Gastroesophageal sphincter (tissue), 4 donors: ENCODE measurements around the gene KLHL11. TPM values are rescaled to one million over a fixed set of nuclear protein-coding genes. Genes with fewer than 3 reads are reported as not detected.
"Not testable (repeated sequence)": the region's sequence is repeated elsewhere in the genome, so short reads cannot be mapped to it uniquely, and the experiment has no call there.

Source experiments
- ATAC-seq: fragments of 150-250 bp; one replicate; pipeline ENCODE4 v1.9.1; 2016; ENCODE audit warnings: mild to moderate bottlenecking, moderate library complexity
- H3K27ac ChIP-seq, 4 donors: fragments of 200-600 bp; sonication (generic) in 3 of 4; 1 replicate in 3 of 4; 2 replicates in 1 of 4; pipeline ENCODE4 v1.5.1; 2016 to 2019
- H3K27me3 ChIP-seq: fragments of 200-600 bp; sonication (generic); one replicate; pipeline ENCODE4 v1.5.1; 2019
- H3K36me3 ChIP-seq, 2 donors: fragments of 200-600 bp; sonication (generic); one replicate each; pipeline ENCODE4 v1.5.1; 2019; ENCODE audit warnings: control low read depth in 1 of 2
- H3K4me1 ChIP-seq, 3 donors: fragments of 200-600 bp; sonication (generic); 1 replicate in 2 of 3; 2 replicates in 1 of 3; pipeline ENCODE4 v1.5.1; 2016 to 2019; ENCODE audit warnings: control low read depth in 2 of 3
- H3K4me3 ChIP-seq, 2 donors: fragments of 200-600 bp; sonication (generic); one replicate each; pipeline ENCODE4 v1.5.1; 2019; ENCODE audit warnings: mild to moderate bottlenecking in 1 of 2, moderate library complexity in 1 of 2
- H3K9me3 ChIP-seq, 3 donors: fragments of 200-600 bp; sonication (generic); one replicate each; pipeline ENCODE4 v1.5.1; 2017 to 2019; ENCODE audit warnings: control low read depth in 2 of 3
- EP300 ChIP-seq: sonication (generic); formaldehyde crosslinking; IDR thresholded peaks from one replicate; pipeline ENCODE4 v1.6.1; 2017; ENCODE audit warnings: antibody characterized with exemption, mild to moderate bottlenecking
- POLR2A ChIP-seq, 2 donors: fragments of 450-650 bp; IDR thresholded peaks; one replicate each; pipeline ENCODE4 v1.6.1; 2017; ENCODE audit warnings: antibody characterized with exemption in 2 of 2, mild to moderate bottlenecking in 2 of 2, moderate library complexity in 1 of 2
- POLR2AphosphoS5 ChIP-seq: sonication (generic); formaldehyde crosslinking; IDR thresholded peaks from one replicate; pipeline ENCODE4 v1.6.1; 2017; ENCODE audit warnings: antibody characterized with exemption
- WGBS, 2 donors: methylation state at CpG; one replicate each; pipeline ENCODE4 v1.1.5; 2018; ENCODE audit warnings: low coverage in 1 of 2; 5-methylcytosine and 5-hydroxymethylcytosine counted together
- total RNA-seq, 4 donors: library from RNA; depleted of rRNA; stranded (reverse); fragments of >200 nt; gene quantifications; one replicate each; pipeline ENCODE4 v1.1.0, GENCODE V29; 2016
- TF ChIP-seq, protein P1 (sequence below), 4 experiments: fragments of 200-600 bp in 2 of 4; fragments of 450-650 bp in 2 of 4; sonication (generic) in 1 of 4; IDR thresholded peaks; one replicate each; pipeline ENCODE4 v1.5.1; 2017 to 2019; ENCODE audit warnings: antibody characterized with exemption in 4 of 4, mild to moderate bottlenecking in 2 of 4, moderate library complexity in 2 of 4

KLHL11 gene
- total RNA-seq, 4 donors from 2014 or later: 17.5 to 32.7 (median 22.7) TPM

DNA sequence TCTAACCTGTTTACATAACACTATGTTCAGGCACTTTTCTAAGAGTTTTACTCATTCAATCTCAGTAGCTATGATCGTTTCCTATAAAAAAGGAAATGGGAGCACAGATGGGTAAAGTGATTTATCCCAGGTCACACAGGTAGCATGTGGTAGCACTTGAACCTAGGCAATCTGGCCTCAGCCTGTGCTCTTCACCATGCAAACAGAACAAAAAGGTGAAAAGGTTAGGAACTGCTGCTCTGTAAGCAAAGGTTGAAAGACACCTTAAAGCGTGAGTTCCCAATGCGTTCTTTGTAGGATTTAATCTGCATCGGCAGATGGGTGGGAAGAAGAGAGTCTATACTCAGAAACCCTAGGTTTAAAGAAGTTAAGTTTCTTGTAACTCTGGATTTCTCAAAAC is 14.9 kb upstream of the KLHL11 start:
- no peaks in the 10 kb centered on the region for H3K27me3 ChIP-seq
- H3K4me3 ChIP-seq: no peak overlapping the region
- peaks cover 0 to 91% of the 10 kb centered on the region in 2 donors for H3K36me3 ChIP-seq
- TF ChIP-seq, protein P1, sequence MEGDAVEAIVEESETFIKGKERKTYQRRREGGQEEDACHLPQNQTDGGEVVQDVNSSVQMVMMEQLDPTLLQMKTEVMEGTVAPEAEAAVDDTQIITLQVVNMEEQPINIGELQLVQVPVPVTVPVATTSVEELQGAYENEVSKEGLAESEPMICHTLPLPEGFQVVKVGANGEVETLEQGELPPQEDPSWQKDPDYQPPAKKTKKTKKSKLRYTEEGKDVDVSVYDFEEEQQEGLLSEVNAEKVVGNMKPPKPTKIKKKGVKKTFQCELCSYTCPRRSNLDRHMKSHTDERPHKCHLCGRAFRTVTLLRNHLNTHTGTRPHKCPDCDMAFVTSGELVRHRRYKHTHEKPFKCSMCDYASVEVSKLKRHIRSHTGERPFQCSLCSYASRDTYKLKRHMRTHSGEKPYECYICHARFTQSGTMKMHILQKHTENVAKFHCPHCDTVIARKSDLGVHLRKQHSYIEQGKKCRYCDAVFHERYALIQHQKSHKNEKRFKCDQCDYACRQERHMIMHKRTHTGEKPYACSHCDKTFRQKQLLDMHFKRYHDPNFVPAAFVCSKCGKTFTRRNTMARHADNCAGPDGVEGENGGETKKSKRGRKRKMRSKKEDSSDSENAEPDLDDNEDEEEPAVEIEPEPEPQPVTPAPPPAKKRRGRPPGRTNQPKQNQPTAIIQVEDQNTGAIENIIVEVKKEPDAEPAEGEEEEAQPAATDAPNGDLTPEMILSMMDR (IDR thresholded peaks at IDR 0.05): no peak
- TF ChIP-seq EP300 (no peak), POLR2AphosphoS5 (no peak), POLR2A (IDR thresholded peaks at IDR 0.05) (no peak)
- 96 to 97% methylated on average over 4 of the region's 4 CpGs for WGBS, 2 donors
- no peaks in the 10 kb centered on the region for H3K9me3 ChIP-seq
- no peak overlapping the region for H3K27ac ChIP-seq
- no peak for ATAC-seq
- no peaks in the 10 kb centered on the region for H3K4me1 ChIP-seq

DNA sequence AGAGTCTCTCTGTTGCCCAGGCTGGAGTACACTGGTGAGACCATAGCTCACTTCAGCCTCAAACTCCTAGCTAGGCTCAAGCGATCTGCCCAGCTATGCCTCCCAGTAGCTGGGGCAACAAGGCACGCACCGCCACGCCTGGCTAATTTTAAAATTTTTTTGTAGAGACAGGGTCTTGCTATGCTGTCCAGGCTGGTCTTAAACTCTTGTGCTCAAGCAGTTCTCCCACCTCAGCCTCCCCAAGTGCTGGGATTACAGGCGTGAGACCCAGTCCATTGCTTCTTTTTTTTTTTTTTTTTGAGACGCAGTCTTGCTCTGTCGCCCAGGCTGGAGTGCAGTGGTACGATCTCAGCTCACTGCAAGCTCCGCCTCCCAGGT is 9.1 kb upstream of the KLHL11 start:
- H3K4me3 ChIP-seq, ATAC-seq, H3K27me3 ChIP-seq, H3K9me3 ChIP-seq, H3K27ac ChIP-seq, H3K4me1 ChIP-seq: not testable (repeated sequence)
- H3K36me3 ChIP-seq: peaks cover 0 to 93% of the 10 kb centered on the region in 2 donors
- WGBS, 2 donors: 98 to 100% methylated on average over 7 of the region's 9 CpGs

DNA sequence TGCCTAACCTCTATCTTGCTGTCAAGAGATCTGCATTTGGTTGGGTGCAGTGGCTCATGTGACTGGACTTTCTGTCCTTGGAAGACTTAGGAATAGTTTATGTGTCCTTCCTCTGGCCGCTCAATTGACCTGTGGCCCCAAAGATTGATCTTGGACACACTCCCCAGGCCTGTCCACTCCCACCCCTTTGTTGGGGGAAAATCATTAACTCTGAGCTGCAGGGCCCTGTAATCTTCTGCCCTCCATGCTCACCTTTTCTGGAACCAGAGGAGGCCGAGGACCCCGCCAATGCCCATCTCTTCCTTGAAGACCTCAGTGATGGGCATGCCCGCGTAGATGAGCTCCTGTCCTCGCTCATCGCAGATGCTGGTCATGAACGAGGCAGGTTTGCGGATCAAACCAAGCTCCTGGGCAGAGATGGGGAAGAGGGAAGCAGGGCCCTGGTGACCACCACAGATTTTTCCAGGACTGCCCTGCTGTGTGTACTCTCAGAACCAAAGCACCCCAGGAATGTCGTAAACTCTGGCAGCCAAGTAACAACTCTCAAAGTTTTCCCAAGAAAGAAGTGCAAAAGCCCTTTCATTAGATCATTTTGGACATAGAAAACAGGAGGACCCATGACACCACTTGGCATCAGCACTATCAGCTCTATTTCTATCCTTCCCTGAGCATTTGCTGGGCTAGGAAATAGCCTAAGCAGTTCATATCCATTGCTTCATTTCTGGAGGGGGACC is 8.5 kb upstream of the KLHL11 start:
- no peak overlapping the region for H3K27ac ChIP-seq
- 82 to 89% methylated on average over 1 to 2 of the region's 10 CpGs for WGBS, 2 donors
- ATAC-seq: no peak
- H3K4me3 ChIP-seq: no peak overlapping the region
- TF ChIP-seq POLR2A (IDR thresholded peaks at IDR 0.05) (no peak), POLR2AphosphoS5 (no peak), EP300 (no peak)
- TF ChIP-seq, protein P1 (IDR thresholded peaks at IDR 0.05): no peak
- H3K27me3 ChIP-seq: no peaks in the 10 kb centered on the region
- peaks cover 0 to 93% of the 10 kb centered on the region in 2 donors for H3K36me3 ChIP-seq
- no peaks in the 10 kb centered on the region for H3K9me3 ChIP-seq
- no peaks in the 10 kb centered on the region for H3K4me1 ChIP-seq

DNA sequence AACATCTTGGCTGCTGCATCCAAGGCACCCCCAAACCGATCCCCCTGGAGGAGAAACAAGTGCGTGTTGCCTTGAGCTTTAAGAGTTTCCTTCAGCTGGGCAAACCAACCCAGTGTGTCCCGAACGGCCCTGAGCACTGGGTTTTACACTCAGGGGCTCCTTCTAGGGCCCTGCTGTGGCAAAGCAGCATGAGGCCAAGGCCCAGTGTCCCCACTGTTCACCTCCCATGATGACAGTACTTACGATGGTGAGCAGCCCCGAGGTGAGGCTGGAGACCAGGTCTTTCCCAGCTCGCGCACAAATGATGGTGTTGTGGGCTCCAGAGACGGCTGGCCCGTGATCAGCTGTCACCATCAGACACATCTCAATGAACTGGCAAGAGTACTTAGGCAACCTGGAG is 6.6 kb upstream of the KLHL11 start:
- no peak for ATAC-seq
- H3K9me3 ChIP-seq: no peaks in the 10 kb centered on the region
- WGBS, 2 donors: 93 to 100% methylated on average over 5 of the region's 10 CpGs
- no peak overlapping the region for H3K4me3 ChIP-seq
- H3K36me3 ChIP-seq: peaks cover 0 to 90% of the 10 kb centered on the region in 2 donors
- no peaks in the 10 kb centered on the region for H3K27me3 ChIP-seq
- H3K4me1 ChIP-seq: no peaks in the 10 kb centered on the region
- TF ChIP-seq POLR2A (IDR thresholded peaks at IDR 0.05): no peak
- no peak for TF ChIP-seq EP300
- TF ChIP-seq POLR2AphosphoS5: no peak
- no peak overlapping the region for H3K27ac ChIP-seq

DNA sequence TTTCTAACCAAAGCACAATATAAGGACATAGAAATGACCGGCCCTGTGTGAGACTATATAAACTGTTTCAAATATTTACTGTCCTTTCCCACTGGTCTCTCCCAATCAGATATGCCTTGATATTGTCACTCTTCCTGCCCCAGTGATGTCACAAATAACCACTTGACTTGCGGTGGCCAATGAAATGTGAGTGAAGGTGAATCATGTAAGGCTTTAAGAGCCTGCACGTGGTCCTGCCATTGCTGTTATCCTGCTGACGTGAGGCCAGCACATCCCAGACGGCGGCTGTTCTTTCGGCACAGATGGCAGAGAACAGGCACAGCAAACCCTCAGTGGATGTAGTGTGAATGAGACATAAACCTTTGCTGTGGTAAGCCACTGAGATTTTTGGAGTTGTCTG is 5.4 kb upstream of the KLHL11 start:
- Histone ChIP-seq H3K27me3 (no peaks in the 10 kb centered on the region), H3K4me1 (peaks cover 0 to under 1% (median 0%) of the 10 kb centered on the region in 3 donors), H3K9me3 (no peaks in the 10 kb centered on the region), H3K36me3 (peaks cover 0 to 84% of the 10 kb centered on the region in 2 donors), H3K27ac (no peak overlapping the region), H3K4me3 (no peak overlapping the region)
- WGBS, 2 donors: 74% methylated on average over 5 of the region's 7 CpGs; no CpG with 5 or more reads in 1 of the 2 donors
- no peak for TF ChIP-seq POLR2A (IDR thresholded peaks at IDR 0.05)
- TF ChIP-seq, protein P1 (IDR thresholded peaks at IDR 0.05): no peak
- TF ChIP-seq POLR2AphosphoS5: no peak
- TF ChIP-seq EP300: no peak
- ATAC-seq: no peak

DNA sequence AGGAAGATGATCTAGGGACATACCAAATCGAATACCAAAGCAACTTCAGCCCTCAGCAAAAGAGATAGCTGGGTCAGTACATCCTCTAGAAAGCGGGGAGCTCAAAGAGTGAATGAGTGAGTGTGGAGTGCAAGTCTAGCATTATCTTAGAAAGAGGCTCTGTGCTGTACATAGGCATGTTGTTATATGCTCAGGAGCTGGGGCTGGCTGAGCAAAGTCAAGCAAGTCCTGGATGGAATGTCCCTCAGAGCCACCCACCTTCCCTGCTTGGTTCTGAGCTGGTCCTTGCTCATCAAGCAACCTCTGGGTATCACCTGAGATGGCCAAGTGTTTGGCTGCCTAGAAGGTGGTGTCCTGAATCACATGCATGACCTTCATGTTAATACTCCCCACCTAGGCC is 4.9 kb upstream of the KLHL11 start:
- TF ChIP-seq, protein P1 (IDR thresholded peaks at IDR 0.05): no peak
- no peak for TF ChIP-seq EP300
- no peak for TF ChIP-seq POLR2AphosphoS5
- no peak for TF ChIP-seq POLR2A (IDR thresholded peaks at IDR 0.05)
- Histone ChIP-seq H3K27me3 (no peaks in the 10 kb centered on the region), H3K9me3 (no peaks in the 10 kb centered on the region), H3K27ac (no peak overlapping the region), H3K36me3 (peaks cover 0 to 84% of the 10 kb centered on the region in 2 donors), H3K4me3 (no peak overlapping the region), H3K4me1 (peaks cover 0 to 4% (median 0%) of the 10 kb centered on the region in 3 donors)
- WGBS, 2 donors: 94 to 100% methylated on average over 1 to 2 of the region's 2 CpGs
- no peak for ATAC-seq
